ENCODE results near the gene ST6GAL1. TPM values are rescaled to one million over a fixed set of nuclear protein-coding genes. Genes with fewer than 3 reads are reported as not detected.
A peak's percentile ranks its signal among the peaks of the same experiment; 100 is the strongest.
"Not testable (repeated sequence)": the region's sequence is repeated elsewhere in the genome, so short reads cannot be mapped to it uniquely, and the experiment has no call there.

The ST6GAL1 gene
- total RNA-seq, 1 donor from 2014 or later = 156 TPM

GRCh38 chr3:186991470-186991869 is 61.1 kb downstream of the ST6GAL1 start:
- Mint-ChIP-seq H3K27ac (ENCODE audit: unreplicated experiment) (no peak overlapping the region), H3K27me3 (ENCODE audit: unreplicated experiment) (peaks cover 4% of the 10 kb centered on the region), H3K36me3 (ENCODE audit: unreplicated experiment) (peaks cover 8% of the 10 kb centered on the region), H3K4me1 (ENCODE audit: low read depth, unreplicated experiment) (peaks cover 10% of the 10 kb centered on the region), H3K4me3 (ENCODE audit: unreplicated experiment) (no peak overlapping the region), H3K9me3 (ENCODE audit: unreplicated experiment) (no peaks in the 10 kb centered on the region)
- TF ChIP-seq CTCF (IDR thresholded peaks at IDR 0.05; ENCODE audit: partially characterized antibody, unreplicated experiment) = no peak
- no peak for DNase-seq

GRCh38 chr3:186992096-186992495 is 61.8 kb downstream of the ST6GAL1 start:
- H3K36me3 Mint-ChIP-seq (ENCODE audit: unreplicated experiment); H3K9me3 Mint-ChIP-seq (ENCODE audit: unreplicated experiment); H3K4me1 Mint-ChIP-seq (ENCODE audit: low read depth, unreplicated experiment); H3K27me3 Mint-ChIP-seq (ENCODE audit: unreplicated experiment); H3K27ac Mint-ChIP-seq (ENCODE audit: unreplicated experiment); H3K4me3 Mint-ChIP-seq (ENCODE audit: unreplicated experiment); DNase-seq: not testable (repeated sequence)

- Mint-ChIP-seq H3K36me3 (ENCODE audit: unreplicated experiment) (peaks cover 8% of the 10 kb centered on the region), H3K27ac (ENCODE audit: unreplicated experiment) (no peak overlapping the region), H3K4me1 (ENCODE audit: low read depth, unreplicated experiment) (peaks cover 11% of the 10 kb centered on the region), H3K4me3 (ENCODE audit: unreplicated experiment) (no peak overlapping the region), H3K27me3 (ENCODE audit: unreplicated experiment) (peaks cover 2% of the 10 kb centered on the region), H3K9me3 (ENCODE audit: unreplicated experiment) (no peaks in the 10 kb centered on the region)
- DNase-seq = no peak
- no peak for TF ChIP-seq CTCF (IDR thresholded peaks at IDR 0.05; ENCODE audit: partially characterized antibody, unreplicated experiment)
Measured at GRCh38 chr3:186993210-186993782, 63.0 kb downstream of the ST6GAL1 start.

- DNase-seq = no peak
- no peak for TF ChIP-seq CTCF (IDR thresholded peaks at IDR 0.05; ENCODE audit: partially characterized antibody, unreplicated experiment)
- H3K4me3 Mint-ChIP-seq (ENCODE audit: unreplicated experiment) = no peak overlapping the region
- no peaks in the 10 kb centered on the region for H3K9me3 Mint-ChIP-seq (ENCODE audit: unreplicated experiment)
- H3K27me3 Mint-ChIP-seq (ENCODE audit: unreplicated experiment) = peaks cover 2% of the 10 kb centered on the region
- peaks cover 16% of the 10 kb centered on the region for H3K4me1 Mint-ChIP-seq (ENCODE audit: low read depth, unreplicated experiment)
- no peak overlapping the region for H3K27ac Mint-ChIP-seq (ENCODE audit: unreplicated experiment)
- H3K36me3 Mint-ChIP-seq (ENCODE audit: unreplicated experiment) = peaks cover 8% of the 10 kb centered on the region
Measured at GRCh38 chr3:186994000-186994955, 64.0 kb downstream of the ST6GAL1 start.

GRCh38 chr3:186996356-186996755 is 66.0 kb downstream of the ST6GAL1 start:
- peaks cover 8% of the 10 kb centered on the region for H3K36me3 Mint-ChIP-seq (ENCODE audit: unreplicated experiment)
- no peak for DNase-seq
- no peak for TF ChIP-seq CTCF (IDR thresholded peaks at IDR 0.05; ENCODE audit: partially characterized antibody, unreplicated experiment)
- no peak overlapping the region for H3K4me3 Mint-ChIP-seq (ENCODE audit: unreplicated experiment)
- H3K27ac Mint-ChIP-seq (ENCODE audit: unreplicated experiment) = peak overlapping the region; percentile 3
- H3K27me3 Mint-ChIP-seq (ENCODE audit: unreplicated experiment) = no peaks in the 10 kb centered on the region
- H3K9me3 Mint-ChIP-seq (ENCODE audit: unreplicated experiment) = no peaks in the 10 kb centered on the region
- H3K4me1 Mint-ChIP-seq (ENCODE audit: low read depth, unreplicated experiment) = peaks cover 15% of the 10 kb centered on the region
